ENCODE measurements around the gene WHRN.

WHRN gene

GRCh38 chr9:114489928-114490327 lies 15.3 kb downstream of the WHRN start:
- DNase-seq, result no peak

DNA sequence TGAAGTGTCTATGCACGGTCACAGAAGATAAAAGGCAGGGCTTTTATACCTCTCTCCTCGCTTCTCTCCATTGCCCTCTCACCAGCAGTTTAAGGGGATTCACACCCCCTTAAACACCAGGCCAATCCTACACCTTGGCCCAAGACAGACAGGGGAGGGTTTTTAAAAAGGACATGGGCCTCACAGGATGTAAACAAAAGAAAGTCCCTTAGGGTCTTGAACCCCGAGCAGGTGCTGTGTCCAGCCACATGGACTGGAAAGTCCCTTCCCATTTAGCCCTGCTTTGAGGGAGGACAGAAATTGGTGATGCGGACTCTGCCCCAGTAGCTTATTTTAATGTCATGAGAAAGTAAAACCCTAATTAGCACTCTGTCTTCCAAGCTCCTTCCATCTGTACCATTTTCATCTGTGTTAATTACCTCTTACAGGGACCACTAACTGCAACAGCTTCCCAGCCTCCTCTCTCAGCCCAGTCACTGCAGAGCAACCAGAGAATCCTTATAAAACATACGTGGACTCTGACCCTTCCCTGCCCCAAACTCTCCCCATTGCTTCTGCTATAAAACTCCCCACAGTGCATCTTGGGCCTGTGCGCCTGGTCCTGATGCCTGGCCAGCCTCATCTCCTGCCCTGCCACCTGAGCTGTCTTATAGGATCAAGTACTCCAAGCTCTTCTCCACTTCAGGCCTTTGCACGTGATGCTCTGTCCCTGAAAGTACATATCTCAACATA lies 16.7 kb downstream of the WHRN start:
- DNase-seq, result no peak

GRCh38 chr9:114487607-114488300 lies 17.5 kb downstream of the WHRN start:
- peak; percentile 62 to 67 for DNase-seq

- DNase-seq, result no peak
Observed at GRCh38 chr9:114486205-114486963, 18.9 kb downstream of the WHRN start.

GRCh38 chr9:114484854-114485443 lies 20.3 kb downstream of the WHRN start:
- peak; percentile 24 to 37 for DNase-seq

DNA sequence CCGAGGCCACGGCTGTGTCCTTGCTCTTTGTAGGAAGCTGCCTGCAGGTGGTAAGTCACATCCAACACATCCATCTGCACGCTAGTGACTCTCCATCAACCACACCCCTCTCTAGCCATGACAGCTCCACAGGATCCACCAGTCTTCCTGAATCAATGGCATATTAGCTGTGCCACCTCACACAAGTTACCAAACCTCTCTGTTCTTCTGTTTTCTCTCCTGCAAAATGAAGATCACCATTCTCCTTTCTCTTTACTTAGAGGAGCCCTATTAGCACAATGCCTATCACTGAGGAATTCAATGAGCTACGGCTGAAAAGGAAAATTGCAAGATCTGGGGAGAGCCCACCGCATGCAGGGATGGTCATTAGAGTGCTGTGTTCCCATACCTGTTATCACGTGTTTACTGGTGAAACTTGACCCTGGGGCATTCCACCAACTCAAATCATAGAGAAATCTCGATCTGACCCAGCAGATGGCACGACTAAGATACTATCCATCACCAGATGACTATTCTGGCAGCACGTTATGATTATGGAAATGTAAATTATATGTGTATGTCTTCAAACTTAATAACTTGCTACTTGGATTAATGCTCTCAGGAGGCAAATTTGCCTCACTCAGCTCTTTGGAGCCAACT lies 20.9 kb downstream of the WHRN start:
- no peak for DNase-seq

- no peak for DNase-seq
Observed at GRCh38 chr9:114483499-114483898, 21.8 kb downstream of the WHRN start.

DNA sequence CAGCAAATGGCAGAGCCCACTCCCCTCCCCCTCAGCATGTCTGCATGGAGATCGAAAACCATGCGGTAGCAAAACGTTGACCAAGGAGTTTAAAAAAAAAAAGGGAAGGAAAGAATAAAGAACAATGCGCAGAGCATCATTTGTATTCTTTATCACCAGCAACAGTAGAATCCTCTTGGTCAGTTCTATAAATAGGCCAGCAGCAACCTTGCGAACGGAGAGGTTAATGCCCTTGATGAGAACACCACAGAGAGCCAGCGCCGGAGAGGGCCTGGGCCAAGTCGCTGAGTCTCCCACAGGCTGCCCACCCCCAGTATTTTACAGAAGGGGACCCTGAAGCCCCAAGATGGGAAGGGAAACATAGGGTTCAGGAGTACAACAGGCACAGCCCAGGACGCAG lies 22.7 kb downstream of the WHRN start:
- DNase-seq, result no peak

DNA sequence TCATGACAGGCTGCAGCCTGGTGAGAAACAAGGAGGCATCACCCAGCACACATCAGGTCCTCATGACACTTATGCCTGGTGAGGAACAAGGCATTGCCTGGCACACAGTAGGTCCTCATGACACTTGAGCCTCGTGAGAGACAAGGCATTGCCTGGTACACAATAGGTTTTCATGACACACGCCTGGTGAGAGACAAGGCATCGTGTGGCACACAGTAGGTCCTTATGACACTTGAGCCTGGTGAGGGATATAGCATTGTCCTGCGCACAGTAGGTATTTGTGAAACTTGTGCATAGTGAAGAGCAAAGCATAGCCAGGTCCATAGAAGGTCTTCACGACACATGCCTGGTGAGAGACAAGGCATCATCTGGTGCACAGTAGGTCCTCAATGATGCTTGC lies 23.5 kb downstream of the WHRN start:
- no peak for DNase-seq

DNA sequence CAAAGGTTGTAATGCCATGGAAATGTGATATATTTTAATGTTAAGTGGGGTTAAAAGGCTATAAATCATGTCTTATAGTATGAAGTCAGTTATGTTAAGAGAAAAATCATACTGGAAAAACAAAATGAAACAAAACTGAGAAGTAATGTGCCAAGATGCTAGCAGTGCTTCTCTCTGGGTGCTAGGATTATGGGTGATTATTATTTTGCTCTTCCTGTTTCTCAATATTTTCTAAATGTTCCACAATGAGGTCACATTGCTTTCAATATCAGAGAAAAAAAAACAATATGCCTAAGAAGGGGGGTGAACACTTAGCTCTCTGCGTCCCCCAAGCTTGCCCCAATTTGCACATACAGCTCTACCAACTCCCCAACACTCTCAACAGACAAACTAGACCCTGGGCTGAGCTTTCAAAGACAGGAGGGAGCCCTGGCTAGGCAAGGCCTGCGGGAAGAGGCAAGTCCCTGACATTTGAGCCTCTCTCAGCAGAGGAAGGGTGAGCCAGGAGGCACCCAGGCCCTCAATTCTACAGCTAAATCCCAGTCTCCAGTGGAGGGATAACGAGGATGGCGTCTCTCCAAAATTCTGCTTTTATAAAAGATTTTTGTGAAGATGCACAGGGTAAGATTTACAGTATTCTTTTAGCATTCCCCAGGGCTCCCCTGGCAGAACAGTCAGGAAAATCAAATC lies 24.4 kb downstream of the WHRN start:
- no peak for DNase-seq

- DNase-seq, result no peak
Observed at GRCh38 chr9:114478871-114479270, 26.4 kb downstream of the WHRN start.

DNA sequence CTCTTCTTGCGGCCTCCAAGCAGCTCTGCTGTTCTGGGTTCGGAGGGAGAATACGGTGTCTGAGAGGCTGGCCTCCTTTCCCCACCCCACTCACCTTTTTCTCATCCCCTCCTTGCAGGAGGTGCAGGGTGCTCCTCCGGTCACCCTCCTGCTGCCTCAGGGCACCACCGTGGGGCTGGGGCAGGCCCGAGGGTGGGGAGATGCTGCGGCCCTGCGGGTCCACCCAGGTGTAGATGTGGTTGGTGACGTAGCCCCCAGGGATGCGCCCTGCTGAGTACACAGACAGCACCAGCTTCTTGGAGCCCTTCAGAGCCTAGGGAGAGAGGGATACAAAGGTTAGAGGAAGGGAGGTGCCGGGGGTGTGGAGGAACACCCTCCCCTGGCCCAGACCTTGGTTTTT lies 26.8 kb downstream of the WHRN start:
- no peak for DNase-seq

- no peak for DNase-seq
Observed at GRCh38 chr9:114477642-114478041, 27.6 kb downstream of the WHRN start.

- no peak for DNase-seq
Observed at GRCh38 chr9:114476891-114477469, 28.3 kb downstream of the WHRN start.

- no peak for DNase-seq
Observed at GRCh38 chr9:114475412-114476135, 29.7 kb downstream of the WHRN start.

DNA sequence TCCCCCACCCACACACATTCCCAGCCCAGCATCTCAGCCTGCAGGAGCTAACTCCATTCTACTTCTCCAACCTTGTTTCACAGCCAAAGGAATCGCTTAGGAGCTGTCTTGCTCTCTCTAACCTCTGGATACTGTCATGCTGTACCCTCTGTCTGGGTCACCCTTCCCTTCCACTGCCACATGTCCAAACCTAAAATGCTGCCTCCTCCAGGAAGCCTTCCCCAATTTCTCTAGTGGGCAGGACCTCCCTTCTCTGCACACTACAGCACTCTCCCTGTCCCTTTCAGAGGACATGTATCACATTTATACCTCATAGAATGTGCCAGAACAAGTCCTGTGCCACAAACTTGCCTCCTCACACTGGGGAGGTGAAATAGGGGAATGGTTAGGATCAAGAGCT lies 30.8 kb downstream of the WHRN start:
- DNase-seq, result no peak

DNA sequence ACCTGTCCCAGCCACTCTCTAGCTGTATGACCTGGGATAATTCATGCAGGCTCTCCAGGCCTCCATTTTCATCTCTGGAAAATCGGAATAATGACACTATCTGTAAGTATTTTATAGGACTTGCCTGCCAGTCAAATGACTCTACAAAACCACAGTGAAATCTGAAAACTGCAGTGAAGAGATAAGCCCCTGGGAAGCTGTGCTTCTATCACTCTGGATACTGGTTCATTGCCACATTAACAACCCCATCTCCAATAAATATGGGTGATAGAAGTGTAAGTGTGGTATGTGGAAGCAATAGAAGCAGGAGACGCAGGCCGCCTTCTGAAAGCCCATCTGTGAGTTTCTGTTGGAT lies 31.8 kb downstream of the WHRN start:
- no peak for DNase-seq

DNA sequence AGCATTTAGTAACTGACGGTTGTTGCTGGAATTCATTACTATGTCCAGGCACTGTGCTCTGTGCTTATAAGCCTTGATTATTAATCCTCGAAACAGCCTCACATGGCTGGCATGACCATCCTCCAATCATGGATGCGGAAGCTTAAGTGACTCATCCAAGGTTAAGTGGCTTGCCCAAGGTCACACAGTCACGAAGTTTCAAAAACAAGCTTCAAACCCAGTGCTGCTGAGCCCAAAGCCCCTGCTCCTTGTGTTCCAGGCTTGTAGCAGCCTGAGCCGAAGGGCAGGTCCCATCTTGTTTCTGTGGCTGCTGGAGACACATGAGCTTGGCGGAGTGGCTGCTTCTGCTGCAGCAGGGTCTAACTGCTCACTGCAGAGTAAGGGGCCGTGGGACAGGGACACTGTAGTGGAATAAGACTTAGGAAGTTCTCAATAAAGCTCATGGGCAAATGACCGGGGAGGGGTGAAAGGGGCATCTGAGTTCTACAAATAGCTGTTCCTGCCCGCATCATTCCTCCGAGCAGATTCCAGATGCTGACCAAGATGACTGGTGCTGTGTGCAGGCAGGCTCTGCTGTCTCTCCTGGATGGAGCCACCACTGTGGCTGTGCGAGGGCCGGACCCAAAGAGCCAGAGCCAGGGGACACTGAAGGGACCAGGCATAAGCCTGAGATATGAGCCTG lies 32.4 kb downstream of the WHRN start:
- DNase-seq, result no peak

GRCh38 chr9:114471157-114471556 lies 34.1 kb downstream of the WHRN start:
- no peak for DNase-seq

GRCh38 chr9:114470581-114470980 lies 34.7 kb downstream of the WHRN start:
- DNase-seq, result no peak

DNA sequence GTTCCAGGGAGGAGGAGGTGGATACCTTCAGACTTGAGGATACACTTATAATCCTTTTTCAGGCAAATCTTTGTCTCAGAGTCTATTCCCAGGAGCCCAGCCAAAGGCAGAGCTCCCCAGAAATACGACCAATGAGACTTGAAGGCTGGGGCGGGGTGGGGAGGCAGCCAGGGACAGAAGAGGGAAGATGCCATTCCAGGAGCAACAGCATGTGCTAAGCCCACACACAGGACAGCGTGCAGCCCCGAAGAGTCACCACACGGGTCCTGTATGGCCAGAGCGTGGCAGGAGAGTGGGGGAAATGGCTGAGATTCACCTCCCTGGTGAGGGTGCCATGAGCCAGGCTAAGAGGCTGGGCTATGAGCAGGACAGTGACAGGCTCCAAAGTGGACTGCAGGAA lies 35.2 kb downstream of the WHRN start:
- no peak for DNase-seq

Data from stimulated activated CD4-positive, alpha-beta T cell treated with anti-CD3 and anti-CD28 coated beads, Interleukin-2, amount 100 ng/mL, for 48 hours (primary cell).